HG02642 (cell line): Measurements from ENCODE around the gene APBB3.

Source experiments
- ATAC-seq: cut with Tn5 transposase; IDR thresholded peaks from one replicate; pipeline ENCODE4 v1.9.1; 2021; ENCODE audit warnings: mild to moderate bottlenecking; ENCODE audit not compliant: unreplicated experiment, poor library complexity

APBB3 gene

GRCh38 chr5:140556438-140556837 lies 8.0 kb downstream of the APBB3 start:
- ATAC-seq = no peak

- ATAC-seq = no peak
Measured at GRCh38 chr5:140555747-140556312, 8.6 kb downstream of the APBB3 start.

GRCh38 chr5:140554454-140554853 lies 9.9 kb downstream of the APBB3 start:
- ATAC-seq = no peak

- ATAC-seq = no peak
Measured at GRCh38 chr5:140553657-140554056, 10.7 kb downstream of the APBB3 start.

- ATAC-seq = no peak
Measured at GRCh38 chr5:140551872-140552271, 12.5 kb downstream of the APBB3 start.

- ATAC-seq = no peak
Measured at GRCh38 chr5:140550147-140551079, 14.0 kb downstream of the APBB3 start.

GRCh38 chr5:140549237-140550144 lies 14.9 kb downstream of the APBB3 start:
- no peak for ATAC-seq

GRCh38 chr5:140548791-140549190 lies 15.6 kb downstream of the APBB3 start:
- no peak for ATAC-seq

- no peak for ATAC-seq
Measured at GRCh38 chr5:140548300-140548688, 16.1 kb downstream of the APBB3 start.

GRCh38 chr5:140547508-140548299 lies 16.7 kb downstream of the APBB3 start, which contains the start of gene EIF4EBP3:
Gene EIF4EBP3, plus strand, starts transcription at chr5:140547662. Its CDS starts 76 bp downstream, at chr5:140547738.
- peak; percentile 99 for ATAC-seq

GRCh38 chr5:140546851-140547507 lies 17.4 kb downstream of the APBB3 start:
- no peak for ATAC-seq

GRCh38 chr5:140545606-140546005 lies 18.8 kb downstream of the APBB3 start:
- ATAC-seq = no peak

- ATAC-seq = no peak
Measured at GRCh38 chr5:140544986-140545385, 19.4 kb downstream of the APBB3 start.

- ATAC-seq = no peak
Measured at GRCh38 chr5:140542972-140543371, 21.4 kb downstream of the APBB3 start.

- ATAC-seq = no peak
Measured at GRCh38 chr5:140540227-140540626, 24.2 kb downstream of the APBB3 start.

GRCh38 chr5:140524003-140524402 lies 40.4 kb downstream of the APBB3 start:
- ATAC-seq = no peak

GRCh38 chr5:140513124-140513523 lies 51.3 kb downstream of the APBB3 start:
- no peak for ATAC-seq

- ATAC-seq = no peak
Measured at GRCh38 chr5:140509898-140510297, 54.5 kb downstream of the APBB3 start.
